Erythroblast (primary cell): ENCODE measurements around the gene BIRC6.
"Not testable (repeated sequence)": the region's sequence is repeated elsewhere in the genome, so short reads cannot be mapped to it uniquely, and the experiment has no call there.

Experiments
- DNase-seq, 2 experiments: peaks; one replicate each; lab custom pipeline; 2025; lab: John Stamatoyannopoulos, UW
- GATA1 ChIP-seq: IDR thresholded peaks from 2 replicates; pipeline ENCODE4 v1.6.1; 2011; ENCODE audit warnings: low read depth, mild to moderate bottlenecking, control low read depth, low read length, moderate library complexity
- POLR2A ChIP-seq: IDR thresholded peaks from 2 replicates; pipeline ENCODE4 v1.6.1; 2011; ENCODE audit warnings: mild to moderate bottlenecking, low read length

The BIRC6 gene

GRCh38 chr2:32363597-32363996 lies 6.8 kb downstream of the BIRC6 start:
- no peak for DNase-seq
- TF ChIP-seq POLR2A (no peak), GATA1 (no peak)

DNA sequence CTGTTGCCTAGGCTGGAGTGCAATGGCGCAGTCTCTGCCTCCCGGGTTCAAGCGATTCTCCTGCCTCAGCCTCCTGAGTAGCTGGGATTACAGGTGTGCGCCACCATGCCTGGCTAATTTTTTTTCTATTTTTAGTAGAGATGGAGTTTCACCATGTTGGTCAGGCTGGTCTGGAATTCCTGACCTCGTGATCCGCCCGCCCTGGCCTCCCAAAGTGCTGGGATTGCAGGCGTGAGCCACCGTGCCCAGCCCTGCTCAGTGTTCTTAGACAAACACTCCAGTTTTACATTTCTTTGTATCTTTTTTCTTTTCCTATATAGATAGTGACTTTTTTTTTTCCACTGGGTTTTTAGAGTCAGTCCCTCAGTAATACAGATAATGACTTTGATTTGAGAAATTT lies 7.5 kb downstream of the BIRC6 start:
- DNase-seq = not testable (repeated sequence)

DNA sequence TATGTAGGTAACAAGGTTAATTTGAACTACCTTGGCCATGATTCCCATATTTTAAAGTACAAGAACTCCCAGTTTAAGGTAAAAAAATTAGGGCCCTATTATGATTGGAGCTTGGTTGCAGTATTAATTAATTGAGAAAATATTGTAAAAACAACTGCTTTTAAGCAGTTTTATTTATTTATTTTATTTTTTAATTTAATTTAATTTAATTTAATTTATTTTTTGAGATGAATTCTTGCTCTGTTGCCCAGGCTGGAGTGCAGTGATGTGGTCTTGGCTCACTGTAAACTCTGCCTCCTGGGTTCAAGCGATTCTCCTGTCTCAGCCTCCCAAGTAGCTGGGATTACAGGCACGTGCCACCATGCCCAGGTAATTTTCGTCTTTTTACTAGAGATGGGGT lies 8.9 kb downstream of the BIRC6 start:
- DNase-seq = not testable (repeated sequence)

- TF ChIP-seq POLR2A (no peak), GATA1 (no peak)
- no peak for DNase-seq
Measured at GRCh38 chr2:32366595-32366994, 9.8 kb downstream of the BIRC6 start.

GRCh38 chr2:32369222-32369621 lies 12.4 kb downstream of the BIRC6 start:
- TF ChIP-seq GATA1 = no peak
- no peak for TF ChIP-seq POLR2A

GRCh38 chr2:32370942-32371341 lies 14.1 kb downstream of the BIRC6 start:
- DNase-seq = not testable (repeated sequence)

More at GRCh38 chr2:32369222-32369621, 12.4 kb downstream of the BIRC6 start:
- DNase-seq = no peak

GRCh38 chr2:32372519-32373182 lies 15.8 kb downstream of the BIRC6 start:
- DNase-seq = no peak
- TF ChIP-seq GATA1 (no peak), POLR2A (no peak)

GRCh38 chr2:32375228-32375892 lies 18.5 kb downstream of the BIRC6 start:
- DNase-seq = no peak
- TF ChIP-seq POLR2A (no peak), GATA1 (no peak)

- TF ChIP-seq GATA1 (no peak), POLR2A (no peak)
- peak; percentile 18 to 24 for DNase-seq
Measured at GRCh38 chr2:32376756-32377155, 19.9 kb downstream of the BIRC6 start.

DNA sequence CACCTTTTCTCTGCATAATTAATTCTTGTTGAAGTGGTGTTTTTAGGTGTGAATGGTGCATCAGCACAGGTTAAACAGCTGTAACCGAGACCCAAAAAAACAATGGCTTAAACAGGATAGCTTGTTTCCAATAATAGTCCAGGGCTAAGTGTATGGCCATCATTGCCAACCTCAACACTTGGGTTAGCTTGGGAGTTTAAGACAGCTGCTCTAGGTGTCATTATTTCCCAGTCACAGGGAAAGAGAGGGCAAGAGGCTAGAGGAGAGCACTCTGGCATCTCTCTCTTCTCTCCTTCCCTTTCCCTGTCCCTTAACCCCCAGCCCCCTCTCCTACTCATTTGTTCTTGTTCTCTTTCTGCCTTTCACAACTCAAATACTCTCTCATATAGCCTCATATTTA lies 21.1 kb downstream of the BIRC6 start:
- TF ChIP-seq GATA1 (no peak), POLR2A (no peak)
- no peak for DNase-seq

- TF ChIP-seq POLR2A (no peak), GATA1 (no peak)
- no peak for DNase-seq
Measured at GRCh38 chr2:32379352-32379751, 22.5 kb downstream of the BIRC6 start.

DNA sequence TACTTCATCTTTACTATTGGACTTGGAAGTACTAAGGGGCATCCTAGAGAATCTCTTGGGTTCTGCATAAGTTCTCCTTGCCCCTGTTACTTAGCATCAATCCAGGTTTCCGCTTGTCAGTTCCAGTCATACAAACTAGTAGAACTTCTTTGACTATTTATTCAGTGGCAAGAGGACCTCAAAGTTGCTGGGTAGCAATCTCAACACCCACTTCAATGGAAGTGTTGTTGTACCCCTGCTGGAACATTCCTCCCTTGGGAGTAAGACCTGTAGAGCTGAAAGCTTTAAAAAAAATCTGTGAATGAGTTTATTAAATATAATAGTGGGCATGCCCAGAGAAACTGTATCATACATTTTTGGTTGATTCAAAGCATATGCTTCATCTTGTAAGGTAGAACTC lies 27.0 kb downstream of the BIRC6 start:
- DNase-seq = no peak
- TF ChIP-seq POLR2A = no peak
- no peak for TF ChIP-seq GATA1

GRCh38 chr2:32384529-32384928 lies 27.7 kb downstream of the BIRC6 start:
- no peak for DNase-seq
- no peak for TF ChIP-seq GATA1
- no peak for TF ChIP-seq POLR2A

DNA sequence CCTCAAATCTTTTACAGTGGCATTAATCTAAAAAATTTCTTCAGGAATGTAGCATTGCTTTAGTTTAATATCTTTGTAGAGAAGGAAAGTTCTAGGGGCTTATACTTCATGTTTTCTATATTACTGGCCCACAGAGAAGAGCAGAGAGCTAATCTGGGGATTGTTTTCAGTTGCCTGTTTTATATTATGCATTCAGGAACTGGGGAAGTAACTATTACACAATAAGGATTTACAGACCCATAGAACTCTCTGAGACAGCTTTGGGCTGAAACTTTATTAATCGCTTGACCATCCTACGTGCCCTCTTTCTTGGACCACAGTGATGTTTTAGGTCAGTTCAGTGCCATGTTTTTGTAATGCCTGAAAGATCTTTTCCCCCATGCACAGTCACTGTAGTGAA lies 29.9 kb downstream of the BIRC6 start:
- TF ChIP-seq GATA1 (no peak), POLR2A (no peak)
- no peak for DNase-seq

DNA sequence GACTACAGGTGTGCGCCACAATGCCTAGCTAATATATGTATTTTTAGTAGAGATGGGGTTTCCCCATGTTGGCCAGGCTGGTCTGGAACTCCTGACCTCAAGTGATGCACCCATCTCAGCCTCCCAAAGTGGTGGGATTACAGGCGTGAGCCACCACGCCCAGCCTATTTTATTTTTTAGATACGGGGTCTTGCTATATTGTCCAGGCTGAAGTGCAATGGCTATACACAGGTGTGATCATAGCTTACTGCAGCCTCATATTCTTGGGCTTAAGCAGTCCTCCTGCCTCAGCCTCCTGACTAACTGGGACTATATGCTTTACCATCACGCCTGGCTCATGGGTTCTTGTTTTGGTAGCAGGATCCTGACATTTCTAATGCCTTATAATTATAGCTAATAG lies 42.4 kb downstream of the BIRC6 start:
- DNase-seq = no peak
- TF ChIP-seq GATA1 (no peak), POLR2A (no peak)
